GM21529 (cell line): ENCODE measurements around the gene FUT9.
"Not testable (repeated sequence)": the region's sequence is repeated elsewhere in the genome, so short reads cannot be mapped to it uniquely, and the experiment has no call there.

Experiments used
- ATAC-seq: cut with Tn5 transposase; IDR thresholded peaks from one replicate; pipeline ENCODE4 v1.9.1; 2021; ENCODE audit not compliant: unreplicated experiment

FUT9 gene

GRCh38 chr6:96171112-96171511, 155.3 kb downstream of the FUT9 start:
- ATAC-seq, result no peak

- ATAC-seq, result no peak
Observed at GRCh38 chr6:96184798-96185197, 169.0 kb downstream of the FUT9 start.

GRCh38 chr6:96186094-96186493, 170.3 kb downstream of the FUT9 start:
- ATAC-seq, result no peak

DNA sequence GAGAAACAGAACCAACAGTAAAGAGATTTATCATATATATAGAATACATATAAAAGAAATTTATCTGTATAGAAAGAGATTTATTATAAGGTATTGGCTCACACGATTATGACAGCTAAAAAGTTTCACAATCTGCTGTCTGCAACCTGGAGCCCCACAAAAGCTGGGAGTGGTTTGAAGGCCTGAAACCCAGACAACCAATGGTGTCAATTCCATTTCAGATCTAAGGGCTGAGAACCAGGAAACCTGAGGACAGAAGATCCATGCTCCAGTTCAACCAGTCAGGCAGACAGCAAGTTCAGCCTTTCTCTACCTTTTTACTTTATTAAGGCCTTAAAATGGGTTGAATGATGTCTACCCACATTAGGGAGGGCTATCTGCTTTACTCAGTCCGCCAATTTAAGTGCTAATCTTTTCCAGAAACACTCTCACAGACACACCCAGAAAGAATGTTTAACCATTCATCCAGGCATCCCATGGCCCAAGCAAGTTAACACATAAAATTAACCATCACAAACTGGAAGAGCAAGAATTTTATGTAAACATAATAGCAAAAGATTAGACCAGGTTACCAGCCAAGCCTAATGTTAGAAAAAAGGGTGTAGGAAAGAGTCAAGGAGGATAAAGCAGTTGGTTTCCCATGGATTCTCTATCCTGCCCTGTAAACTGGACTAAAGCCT, 170.9 kb downstream of the FUT9 start:
- ATAC-seq, result no peak

- ATAC-seq, result no peak
Observed at GRCh38 chr6:96194675-96195074, 178.9 kb downstream of the FUT9 start.

DNA sequence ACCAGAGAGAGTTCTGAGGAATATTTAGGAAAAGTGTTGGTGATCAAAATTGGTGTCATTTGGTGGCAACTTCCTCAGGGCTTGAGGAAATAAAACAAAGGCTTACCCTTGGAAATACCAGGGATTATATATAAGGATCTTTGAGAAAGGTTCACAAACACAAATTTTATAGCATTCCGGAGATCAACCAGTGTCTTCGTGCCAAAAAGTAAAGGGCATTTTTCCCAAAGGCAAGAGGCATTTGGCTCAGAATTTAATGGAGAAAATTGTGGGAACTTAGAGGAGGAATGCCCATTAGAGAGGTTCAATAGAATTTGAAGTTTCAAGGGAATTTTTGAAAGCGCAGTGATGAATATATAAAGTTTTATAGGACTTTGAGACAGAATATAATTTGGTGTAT, 179.5 kb downstream of the FUT9 start:
- no peak for ATAC-seq

DNA sequence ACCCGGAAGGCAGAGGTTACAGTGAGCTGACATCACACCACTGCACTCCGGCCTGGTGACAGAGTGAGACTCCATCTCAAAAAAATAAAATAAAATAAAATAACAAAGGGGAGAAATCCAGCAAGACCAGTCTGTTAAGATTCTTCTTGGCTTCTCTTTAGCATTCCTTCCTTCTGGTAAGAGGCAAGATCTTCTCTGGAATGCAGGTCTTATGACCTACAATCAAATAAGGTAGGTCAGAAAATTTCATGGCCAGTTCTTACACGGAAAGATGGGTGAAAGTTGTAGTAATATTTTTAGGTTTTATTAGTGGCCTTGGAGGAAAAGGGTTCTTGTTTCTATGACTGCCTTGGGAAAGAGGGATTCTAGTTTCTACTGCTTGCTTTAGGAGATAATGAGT, 180.9 kb downstream of the FUT9 start:
- ATAC-seq, result no peak

- ATAC-seq, result no peak
Observed at GRCh38 chr6:96197241-96197640, 181.5 kb downstream of the FUT9 start.

GRCh38 chr6:96202571-96202970, 186.8 kb downstream of the FUT9 start:
- ATAC-seq, result no peak

DNA sequence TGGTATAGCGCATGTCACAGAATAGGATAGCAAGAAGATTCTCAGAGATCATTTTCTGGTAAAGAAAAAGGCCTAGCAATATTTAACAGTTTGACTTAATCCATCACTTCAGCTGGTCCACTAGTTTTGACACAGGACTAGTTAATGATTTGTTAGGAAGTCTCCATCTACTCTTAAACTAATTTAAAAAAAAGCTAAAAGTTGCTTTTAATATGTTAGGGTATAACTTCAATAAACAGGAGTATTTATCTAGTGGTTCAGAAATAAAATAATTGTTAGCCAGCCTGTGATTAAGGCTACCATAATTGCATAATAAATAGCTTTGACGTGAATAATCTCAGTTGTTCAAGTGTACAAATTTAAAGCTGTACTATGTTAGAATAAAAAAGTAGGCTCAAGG, 195.6 kb downstream of the FUT9 start:
- no peak for ATAC-seq

DNA sequence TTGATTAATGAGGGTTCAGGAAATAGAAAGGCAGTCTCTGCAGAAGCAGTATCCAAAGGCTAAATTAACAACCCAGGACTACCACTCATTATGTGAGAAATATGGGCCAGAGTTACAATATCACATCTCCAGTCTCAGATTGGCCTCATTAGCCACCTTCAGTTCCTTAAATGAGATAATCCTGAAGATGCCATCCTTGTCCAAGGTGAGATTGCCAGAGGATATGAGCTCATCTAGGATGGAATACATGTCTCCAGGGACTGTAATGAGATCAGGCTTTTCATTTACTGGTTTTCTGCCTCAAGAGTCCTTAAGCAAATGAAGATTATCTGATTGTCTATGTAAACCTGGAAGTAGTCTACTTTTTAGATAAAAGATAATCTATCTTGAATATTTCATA, 196.3 kb downstream of the FUT9 start:
- ATAC-seq, result no peak

GRCh38 chr6:96213784-96214183, 198.0 kb downstream of the FUT9 start:
- ATAC-seq, result no peak

GRCh38 chr6:96223695-96224094, 207.9 kb downstream of the FUT9 start:
- ATAC-seq, result no peak

GRCh38 chr6:96227135-96227534, 211.4 kb downstream of the FUT9 start:
- no peak for ATAC-seq

GRCh38 chr6:96234444-96234843, 218.7 kb downstream of the FUT9 start:
- no peak for ATAC-seq

DNA sequence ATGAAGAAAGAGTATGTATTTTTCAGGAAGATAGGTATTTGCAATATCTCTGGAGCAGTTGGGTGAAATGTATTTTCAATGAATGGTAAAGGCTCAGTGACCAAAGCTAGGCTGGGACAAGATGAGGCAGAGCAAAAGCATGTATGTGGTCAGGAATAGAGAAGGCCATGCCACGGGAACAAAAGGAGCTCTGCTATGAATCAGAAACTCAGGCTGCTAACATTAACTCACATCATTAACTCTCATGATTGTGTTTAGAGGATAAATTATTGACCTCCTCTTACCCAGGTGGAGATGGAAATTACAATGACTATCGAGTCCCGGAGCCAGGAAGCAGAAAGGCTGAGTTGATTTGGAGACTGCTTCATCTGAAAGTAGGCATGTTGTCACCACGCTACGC, 220.2 kb downstream of the FUT9 start:
- ATAC-seq, result no peak

GRCh38 chr6:96236471-96236870, 220.7 kb downstream of the FUT9 start:
- ATAC-seq, result no peak

DNA sequence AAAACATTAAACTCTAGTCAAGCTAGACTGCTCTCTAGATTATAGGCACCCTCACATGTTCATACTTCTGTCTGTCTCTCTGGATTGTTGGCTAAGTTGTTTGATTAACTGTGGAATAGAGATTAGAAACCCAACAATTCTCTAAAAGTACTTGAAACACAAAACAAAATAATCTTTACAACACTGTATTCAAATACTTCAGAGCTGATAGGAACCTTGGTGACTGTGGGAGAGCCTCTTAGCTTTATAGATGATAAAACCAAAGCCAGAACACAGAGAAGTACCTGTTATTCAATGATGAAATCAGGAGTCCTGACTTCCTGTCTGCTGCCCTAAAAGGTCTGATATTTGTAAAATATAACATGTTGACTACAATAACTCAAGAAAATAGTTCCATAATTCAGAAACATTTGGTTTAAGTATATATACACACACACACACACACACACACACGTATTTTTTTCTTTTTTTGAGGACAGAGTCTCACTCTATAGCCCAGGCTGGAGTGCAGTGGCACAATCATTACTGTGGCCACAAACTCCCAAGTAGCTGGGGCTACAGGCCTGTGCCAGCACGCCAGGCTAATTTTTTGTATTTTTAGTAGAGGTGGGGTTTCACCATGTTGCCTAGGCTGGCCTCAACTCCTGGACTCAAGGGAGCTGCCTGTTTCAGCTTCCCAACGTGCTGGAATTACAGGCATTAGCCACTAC, 222.0 kb downstream of the FUT9 start:
- ATAC-seq, result no peak

DNA sequence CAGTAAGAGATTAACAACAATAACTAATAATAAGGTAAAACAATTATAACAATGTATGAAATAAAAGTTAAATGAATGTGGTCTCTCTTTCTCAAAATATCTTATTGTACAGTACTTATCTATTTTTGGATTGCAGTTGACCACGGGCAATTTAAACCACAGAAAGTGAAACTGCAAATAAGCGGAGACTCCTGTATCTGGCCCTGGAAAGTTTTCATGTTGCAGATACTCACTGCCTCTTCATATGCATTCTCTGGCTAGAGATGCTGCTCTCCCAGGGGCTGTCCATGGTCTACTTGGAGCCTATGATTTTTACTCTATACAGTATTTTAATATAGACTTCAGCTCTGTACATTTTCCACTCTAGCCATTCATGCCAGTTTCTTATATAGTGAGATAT, 230.8 kb downstream of the FUT9 start:
- no peak for ATAC-seq

- ATAC-seq, result no peak
Observed at GRCh38 chr6:96249755-96250154, 234.0 kb downstream of the FUT9 start.

GRCh38 chr6:96257751-96258150, 242.0 kb downstream of the FUT9 start:
- ATAC-seq, result no peak

DNA sequence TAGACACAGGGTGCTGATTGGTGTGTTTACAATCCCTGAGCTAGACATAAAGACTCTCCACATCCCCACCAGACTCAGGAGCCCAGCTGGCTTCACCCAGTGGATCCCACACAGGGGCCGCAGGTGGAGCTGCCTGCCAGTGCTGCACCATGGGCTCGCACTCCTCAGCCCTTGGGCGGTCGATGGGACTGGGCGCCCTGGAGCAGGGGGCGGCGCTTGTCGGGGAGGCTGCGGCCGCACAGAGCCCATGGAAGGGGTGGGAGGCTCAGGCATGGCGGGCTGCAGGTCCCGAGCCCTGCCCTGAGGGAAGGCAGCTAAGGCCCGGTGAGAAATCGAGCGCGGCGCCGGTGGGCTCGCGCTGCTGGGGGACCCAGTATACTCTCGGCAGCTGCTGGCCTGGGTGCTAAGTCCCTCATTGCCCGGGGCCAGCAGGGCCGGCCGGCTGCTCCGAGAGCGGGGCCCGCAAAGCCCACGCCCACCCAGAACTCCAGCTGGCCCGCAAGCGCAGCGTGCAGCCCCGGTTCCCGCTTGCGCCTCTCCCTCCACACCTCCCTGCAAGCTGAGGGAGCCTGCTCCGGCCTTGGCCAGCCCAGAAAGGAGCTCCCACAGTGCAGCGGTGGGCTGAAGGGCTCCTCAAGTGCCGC, 245.1 kb downstream of the FUT9 start:
- not testable (repeated sequence) for ATAC-seq
